GM18517 (cell line): ENCODE measurements around the gene ARHGEF39.
A peak's percentile ranks its signal among the peaks of the same experiment; 100 is the strongest.

Experiments
- ATAC-seq: cut with Tn5 transposase; IDR thresholded peaks from one replicate; pipeline ENCODE4 v1.9.1; 2021; ENCODE audit warnings: mild to moderate bottlenecking, moderate library complexity; ENCODE audit not compliant: unreplicated experiment

Gene ARHGEF39, protein sequence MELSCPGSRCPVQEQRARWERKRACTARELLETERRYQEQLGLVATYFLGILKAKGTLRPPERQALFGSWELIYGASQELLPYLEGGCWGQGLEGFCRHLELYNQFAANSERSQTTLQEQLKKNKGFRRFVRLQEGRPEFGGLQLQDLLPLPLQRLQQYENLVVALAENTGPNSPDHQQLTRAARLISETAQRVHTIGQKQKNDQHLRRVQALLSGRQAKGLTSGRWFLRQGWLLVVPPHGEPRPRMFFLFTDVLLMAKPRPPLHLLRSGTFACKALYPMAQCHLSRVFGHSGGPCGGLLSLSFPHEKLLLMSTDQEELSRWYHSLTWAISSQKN

DNA sequence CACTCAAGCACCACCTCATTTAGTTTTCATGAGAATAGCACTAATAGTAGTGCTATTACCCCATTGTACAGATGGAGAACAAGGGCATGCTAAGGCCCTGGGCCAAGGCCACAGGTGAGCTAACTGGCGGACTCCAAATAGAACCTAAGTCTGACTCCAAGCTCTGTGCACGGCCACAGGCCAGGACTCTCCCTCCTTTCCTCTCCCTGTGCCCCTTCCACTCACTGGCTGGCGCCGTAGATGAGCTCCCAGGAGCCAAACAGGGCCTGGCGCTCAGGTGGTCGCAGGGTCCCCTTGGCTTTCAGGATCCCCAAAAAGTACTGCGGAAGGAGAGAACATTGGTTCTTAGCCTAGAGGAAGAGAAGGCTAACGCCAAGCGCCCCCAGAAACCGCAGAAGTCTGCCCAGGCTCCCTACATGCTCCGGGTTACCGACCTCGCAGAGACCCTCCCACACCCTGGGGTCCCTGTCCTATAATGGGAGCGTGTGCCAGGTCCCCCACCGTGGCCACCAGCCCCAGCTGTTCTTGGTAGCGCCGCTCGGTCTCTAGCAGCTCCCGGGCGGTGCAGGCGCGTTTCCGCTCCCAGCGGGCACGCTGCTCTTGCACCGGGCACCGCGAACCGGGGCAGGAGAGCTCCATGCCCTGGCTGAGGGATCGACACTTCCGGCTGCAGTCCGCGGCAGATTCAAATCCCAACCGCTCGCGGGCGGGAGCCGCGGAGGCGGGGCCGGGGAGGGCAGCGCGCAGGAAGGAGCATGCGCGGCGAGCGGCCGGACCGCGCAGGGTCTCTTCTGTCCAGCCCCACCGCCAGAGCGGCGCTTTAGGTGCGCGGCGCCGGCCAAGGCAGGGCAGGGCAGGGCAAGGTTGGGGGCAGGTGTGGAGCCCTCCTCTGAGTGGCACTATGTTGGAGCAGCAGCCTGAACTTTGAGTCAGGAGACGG lies at the start of gene ARHGEF39:
TSS of gene ARHGEF39 (minus strand) at position 665 of the 940 bp plus-strand sequence. CDS start at position 639, 26 bp downstream.
- peak; percentile 61 for ATAC-seq

- ATAC-seq: no peak
Observed at GRCh38 chr9:35714123-35714522, 49.1 kb upstream of the ARHGEF39 start.

- ATAC-seq: no peak
Observed at GRCh38 chr9:35713578-35713977, 48.6 kb upstream of the ARHGEF39 start.

DNA sequence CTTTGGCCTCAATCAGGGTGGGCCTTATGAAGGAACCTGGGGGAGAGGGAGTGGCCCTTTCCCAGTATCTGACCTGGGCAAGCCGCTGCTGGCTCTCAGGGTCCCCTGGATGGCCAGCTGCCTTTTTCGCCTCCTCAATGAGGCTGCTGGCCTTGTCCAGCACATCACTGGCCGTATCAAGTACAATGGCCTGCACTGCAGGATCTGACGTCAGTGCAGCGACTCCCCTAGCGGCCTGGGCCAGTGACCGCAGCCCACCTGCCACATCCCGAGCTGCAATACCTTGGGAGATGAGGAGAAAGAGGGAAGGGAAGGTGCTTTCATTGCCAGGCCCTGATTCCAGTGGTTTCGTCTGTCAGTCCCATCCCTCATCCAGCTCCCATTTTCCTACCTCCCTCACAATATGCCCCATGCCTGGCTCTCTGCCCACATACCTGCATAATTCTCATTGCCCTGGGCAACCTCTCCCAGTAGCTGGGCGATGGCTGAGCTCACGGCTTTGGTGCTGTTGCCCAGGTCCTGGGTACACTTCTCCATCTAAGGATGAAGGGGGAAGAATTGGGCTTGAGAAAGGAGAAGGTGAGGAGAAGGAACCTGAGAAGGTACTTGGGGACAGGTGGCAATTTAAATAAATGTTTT lies 47.9 kb upstream of the ARHGEF39 start:
- ATAC-seq: no peak

- no peak for ATAC-seq
Observed at GRCh38 chr9:35711501-35712428, 46.8 kb upstream of the ARHGEF39 start.

DNA sequence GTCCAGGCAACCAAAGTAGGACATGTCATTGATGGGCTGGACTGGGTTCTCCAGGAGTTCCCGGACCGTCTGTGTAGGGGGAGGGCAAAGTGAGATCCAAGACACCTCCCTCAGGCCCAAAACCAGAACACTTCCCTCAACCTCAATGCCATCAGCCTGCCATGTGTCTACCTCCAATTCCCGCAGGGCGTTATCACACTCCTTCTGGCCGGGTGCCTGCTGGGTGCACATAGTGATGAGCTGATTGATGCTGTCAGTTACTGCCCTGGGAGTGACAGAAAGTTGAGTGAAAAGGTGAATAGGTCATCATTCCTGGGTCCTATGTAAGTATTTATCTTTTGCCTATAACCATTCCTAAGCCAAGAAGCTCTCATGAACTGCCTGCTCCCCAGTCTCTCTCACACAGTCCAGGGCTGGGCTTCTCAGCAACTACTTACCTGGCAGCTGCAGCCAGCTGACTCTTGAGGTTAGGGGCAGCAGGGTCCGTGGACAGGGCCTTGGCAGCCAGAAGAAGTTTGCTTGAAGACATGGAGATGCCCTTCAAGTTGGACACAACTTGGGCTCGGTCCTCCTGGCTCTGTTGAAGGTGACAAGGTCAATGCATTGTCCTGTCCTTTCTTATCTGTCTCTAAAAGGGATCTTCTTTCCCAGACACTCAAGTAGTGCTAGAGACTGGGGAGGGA lies 46.0 kb upstream of the ARHGEF39 start:
- ATAC-seq: no peak

DNA sequence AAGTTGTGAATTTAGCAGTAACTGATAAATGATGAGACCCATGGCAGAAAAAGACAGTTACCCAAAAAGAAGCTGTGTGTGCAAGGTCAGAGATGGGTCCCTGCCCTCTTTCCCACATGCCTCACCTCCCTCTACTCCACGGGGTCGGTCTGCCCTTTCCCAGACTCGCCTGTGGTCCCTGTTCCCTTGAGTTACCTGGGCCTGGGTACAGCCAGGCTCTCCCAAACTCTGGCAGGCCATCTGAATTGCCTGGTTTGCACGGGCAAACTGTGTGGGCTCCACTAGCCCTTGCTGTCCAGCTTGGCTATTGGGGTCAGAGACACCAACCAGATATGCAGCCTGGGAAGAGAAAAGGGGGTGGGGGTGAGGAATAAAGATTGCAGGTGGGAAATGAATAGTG lies 43.2 kb upstream of the ARHGEF39 start:
- no peak for ATAC-seq

DNA sequence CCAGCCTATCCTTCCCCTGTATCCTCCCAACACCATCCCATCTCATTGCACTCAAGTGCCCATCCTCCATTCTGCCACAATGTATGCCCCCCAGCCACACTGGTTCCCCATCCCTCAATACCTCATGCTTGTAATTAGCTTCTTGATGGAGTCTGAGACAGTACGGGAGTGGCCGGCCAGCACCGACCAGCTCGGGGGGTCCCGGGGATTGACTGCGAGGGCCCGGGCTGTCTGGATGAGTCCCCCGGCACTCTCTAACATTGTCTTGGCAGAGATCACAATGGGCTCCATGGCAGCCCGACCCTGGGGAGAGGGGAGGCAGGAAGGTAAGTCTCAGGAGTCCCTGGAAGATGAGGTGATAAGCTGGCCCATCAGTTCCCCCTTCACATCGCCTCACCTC lies 42.0 kb upstream of the ARHGEF39 start:
- no peak for ATAC-seq

DNA sequence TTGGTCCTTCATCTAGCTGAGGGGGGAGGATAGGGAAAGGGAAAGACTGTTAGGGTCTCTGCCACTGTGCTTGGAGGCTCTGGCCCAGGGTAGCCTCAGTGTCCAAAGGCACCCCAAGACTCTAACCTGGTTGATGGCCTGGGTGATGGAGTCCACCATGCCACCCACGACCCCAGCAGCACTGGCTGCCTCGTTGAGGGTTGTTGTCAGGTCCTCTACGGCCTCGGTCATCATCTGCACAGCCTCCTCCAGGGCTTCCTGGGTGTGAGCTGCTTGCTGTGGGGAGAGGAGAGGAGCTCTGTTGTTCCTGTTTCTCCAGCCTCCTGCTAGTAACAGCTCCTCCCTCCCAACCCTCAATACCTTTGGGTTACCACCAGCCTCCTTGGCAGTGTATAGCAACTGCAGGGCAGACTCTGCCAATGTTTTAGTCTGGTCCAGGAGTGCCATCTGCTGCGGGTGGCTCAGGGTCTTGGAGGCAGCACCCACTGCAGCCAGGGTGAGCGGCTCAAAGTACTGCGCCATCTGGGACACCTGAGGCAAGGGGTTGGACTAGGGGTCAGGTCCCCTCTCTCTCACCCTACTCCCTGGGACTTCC lies 40.9 kb upstream of the ARHGEF39 start:
- ATAC-seq: no peak

DNA sequence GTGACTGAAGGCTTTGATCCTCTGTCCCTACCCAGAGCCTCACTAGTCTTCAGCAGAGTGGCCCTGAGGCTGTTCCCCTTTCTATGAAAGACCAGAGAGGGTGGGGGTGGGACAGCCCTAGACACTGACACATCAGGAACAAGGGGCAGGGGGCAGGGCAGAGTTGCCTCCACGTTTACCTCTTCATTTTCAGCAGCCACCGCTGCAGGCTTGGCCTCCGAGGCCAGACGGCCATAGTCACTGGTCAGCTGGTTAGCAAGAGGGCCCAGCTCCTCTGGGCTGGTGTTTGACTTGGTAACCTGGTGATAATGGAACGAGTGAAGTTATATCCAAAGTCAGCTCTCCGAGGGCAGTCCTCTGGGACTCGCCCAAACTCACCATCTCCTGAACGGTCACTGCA lies 40.4 kb upstream of the ARHGEF39 start:
- ATAC-seq: no peak

DNA sequence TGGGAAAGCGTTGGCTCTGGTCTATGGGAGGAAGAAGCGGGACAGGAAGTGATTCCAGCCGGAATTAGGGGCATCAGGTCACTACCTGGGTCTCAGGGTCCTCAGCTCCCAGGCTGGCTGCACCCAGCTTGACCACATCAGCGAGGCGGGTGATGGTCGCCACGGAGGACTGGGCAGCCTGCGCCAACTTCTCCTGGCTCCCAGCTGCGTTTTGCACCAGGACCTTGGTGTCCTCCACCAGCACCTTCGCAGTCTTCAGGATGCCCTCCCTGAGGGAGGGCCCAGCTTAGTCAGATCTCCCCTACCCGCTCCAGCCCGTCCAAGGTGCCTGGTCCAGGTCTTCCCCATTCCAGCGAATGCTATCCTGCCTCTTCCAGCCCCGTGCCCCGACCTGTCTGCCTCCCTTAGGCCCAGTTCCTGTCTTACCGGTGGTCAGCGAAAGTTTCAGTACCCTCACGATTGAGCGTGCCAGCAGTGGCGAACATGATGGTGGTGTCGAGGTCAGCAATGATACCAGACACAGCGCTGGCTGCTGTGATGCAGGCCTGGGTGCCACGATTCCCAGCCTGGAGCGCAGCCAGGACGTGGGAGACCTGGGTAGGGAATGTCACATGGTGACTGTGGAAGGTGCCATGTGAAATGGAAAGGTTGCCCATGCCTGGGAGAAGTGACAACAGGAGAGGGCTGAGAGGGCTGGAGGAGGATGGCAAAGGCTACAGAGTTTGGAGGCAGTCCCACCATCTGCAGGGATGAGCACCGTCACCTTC lies 39.1 kb upstream of the ARHGEF39 start:
- ATAC-seq: no peak

DNA sequence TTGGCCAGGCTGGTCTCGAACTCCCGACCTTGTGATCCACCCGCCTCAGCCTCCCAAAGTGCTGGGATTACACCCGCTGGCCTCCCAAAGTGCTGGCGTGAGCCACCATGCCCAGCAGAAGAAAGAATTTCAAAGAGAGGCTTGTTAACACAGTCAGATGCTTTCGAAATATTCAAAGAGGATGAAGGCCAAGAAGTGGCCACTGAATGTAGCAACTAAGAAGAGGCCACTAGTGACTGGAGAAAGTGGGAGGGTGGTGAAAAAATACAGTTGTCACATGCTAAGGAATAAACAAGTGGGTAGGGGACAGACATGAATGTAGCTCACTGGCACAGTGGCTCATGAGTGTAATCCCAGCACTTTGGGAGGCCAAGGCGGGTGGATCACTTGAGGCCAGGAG lies 37.7 kb upstream of the ARHGEF39 start:
- no peak for ATAC-seq

GRCh38 chr9:35700942-35701341 lies 35.9 kb upstream of the ARHGEF39 start:
- ATAC-seq: no peak

DNA sequence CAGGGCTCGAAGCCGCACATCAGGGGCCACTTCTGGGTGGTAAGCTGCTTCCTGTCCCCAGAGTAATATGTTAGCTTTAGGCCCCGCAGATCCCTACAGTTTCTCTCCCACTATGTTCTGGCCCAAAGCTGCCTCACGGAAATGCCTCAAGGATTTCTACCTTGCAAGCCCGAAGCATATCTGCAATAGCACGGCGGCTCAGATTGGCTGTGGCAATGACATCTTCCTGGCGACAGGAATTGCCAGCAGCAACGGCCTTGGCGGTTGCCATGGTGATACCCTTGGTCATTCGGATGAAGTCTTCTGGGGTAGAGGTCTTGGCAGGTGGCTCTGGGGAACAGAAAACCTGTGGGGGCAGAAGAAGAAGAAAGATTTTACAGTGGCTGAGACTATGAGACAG lies 35.0 kb upstream of the ARHGEF39 start:
- no peak for ATAC-seq

DNA sequence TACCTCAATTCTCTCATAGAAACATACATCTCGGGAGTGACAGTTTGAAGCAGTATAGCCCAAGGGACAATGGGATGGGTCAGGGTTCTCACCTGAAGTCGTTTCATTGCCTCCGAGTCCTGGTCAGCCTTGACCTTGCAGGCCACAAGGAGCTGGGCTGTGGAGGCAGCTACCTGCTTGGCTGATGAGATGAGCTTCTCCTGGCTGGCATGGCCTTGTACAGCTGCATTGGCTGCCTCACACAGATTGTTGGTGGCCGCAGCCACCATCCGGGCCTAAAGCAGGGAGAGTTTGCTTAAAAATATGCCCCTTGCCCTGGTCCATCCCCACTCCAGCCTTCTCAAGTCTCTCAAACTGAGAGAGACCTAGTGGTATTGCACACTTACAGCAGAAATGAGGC lies 33.2 kb upstream of the ARHGEF39 start:
- ATAC-seq: no peak

- no peak for ATAC-seq
Observed at GRCh38 chr9:35697486-35697885, 32.5 kb upstream of the ARHGEF39 start.

DNA sequence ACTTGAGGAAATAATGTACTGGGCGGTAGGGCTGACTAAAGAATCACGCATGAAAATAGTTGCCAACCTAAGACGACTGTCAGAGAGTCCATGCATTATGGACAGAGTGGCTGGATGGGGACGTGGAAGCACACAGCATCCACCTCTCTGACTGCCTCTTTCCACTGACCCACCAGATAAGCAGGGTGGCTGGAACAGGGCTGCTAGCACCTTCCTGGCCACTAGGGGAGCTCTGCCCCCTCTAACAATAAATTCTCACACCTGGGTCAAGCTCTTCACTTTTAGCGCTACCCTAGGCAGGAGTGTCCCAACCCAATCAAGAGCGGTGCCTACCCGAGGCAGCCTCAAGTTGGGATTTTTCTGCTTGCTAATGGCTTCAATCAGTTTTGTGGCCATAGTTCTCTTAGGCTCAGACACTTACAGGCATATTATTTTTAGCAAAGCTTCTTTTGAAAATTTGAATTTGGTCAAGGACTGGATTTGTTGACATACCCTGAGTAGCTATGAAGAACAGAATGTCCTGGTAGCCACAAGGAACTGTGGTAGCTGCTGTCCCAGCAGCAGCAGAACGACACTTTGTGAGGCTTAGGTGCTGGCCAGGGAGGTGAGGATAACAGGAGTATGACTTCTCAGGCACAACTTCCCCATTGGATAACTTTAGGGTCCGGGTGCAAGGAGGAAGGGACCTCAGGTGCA lies 31.7 kb upstream of the ARHGEF39 start:
- peak; percentile 81 for ATAC-seq

DNA sequence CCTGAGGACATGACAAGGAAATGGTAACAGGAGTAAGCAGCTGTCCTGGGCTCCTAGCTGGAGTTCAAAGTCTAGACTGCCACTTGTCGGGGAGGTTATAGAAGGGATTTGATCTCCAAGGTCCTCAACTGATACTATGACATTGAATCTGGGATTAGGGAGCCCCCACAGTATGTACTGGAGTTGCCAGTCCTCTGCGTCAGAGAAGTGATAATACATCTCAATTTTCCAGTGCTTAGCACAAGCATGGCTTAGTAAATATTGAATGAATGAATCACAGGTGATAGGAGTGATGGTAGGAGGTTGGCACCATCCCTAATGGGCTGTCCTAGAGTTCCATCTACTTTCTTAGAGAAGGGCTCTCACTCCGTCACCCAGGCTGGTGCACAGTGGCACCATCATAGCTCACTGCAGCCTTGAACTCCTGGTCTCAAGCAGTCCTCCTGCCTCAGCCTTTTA lies 31.0 kb upstream of the ARHGEF39 start:
- no peak for ATAC-seq
